ENCODE measurements around the gene NR5A2.

DNA sequence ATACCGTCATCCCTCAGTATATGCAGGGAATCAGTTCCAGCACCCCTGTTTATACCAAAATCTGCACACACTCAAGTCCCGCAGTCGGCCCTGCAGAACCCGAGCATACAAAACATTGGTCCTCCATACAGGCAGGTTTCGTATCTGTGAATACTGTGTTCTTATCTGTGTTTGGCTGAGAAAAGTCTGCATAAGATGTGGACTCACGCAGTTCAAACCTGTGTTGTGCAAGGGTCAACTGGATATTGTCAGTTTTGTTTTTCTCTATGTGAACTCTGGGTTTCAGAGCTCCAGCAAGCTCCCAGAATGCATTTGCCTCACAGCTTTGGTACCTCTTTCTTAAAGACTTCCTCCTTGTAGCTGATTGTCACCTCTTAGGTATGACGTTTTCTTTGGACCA, 100.6 kb downstream of the NR5A2 start:
- TF ChIP-seq, protein P1, sequence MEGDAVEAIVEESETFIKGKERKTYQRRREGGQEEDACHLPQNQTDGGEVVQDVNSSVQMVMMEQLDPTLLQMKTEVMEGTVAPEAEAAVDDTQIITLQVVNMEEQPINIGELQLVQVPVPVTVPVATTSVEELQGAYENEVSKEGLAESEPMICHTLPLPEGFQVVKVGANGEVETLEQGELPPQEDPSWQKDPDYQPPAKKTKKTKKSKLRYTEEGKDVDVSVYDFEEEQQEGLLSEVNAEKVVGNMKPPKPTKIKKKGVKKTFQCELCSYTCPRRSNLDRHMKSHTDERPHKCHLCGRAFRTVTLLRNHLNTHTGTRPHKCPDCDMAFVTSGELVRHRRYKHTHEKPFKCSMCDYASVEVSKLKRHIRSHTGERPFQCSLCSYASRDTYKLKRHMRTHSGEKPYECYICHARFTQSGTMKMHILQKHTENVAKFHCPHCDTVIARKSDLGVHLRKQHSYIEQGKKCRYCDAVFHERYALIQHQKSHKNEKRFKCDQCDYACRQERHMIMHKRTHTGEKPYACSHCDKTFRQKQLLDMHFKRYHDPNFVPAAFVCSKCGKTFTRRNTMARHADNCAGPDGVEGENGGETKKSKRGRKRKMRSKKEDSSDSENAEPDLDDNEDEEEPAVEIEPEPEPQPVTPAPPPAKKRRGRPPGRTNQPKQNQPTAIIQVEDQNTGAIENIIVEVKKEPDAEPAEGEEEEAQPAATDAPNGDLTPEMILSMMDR (IDR thresholded peaks at IDR 0.05; ENCODE audit: poor library complexity): no peak
- TF ChIP-seq EZH2phosphoT487 (IDR thresholded peaks at IDR 0.05; ENCODE audit: low read depth, severe bottlenecking, unreplicated experiment): no peak
- no peak for TF ChIP-seq EZH2 (IDR thresholded peaks at IDR 0.05; ENCODE audit: borderline replicate concordance)

Measured in hepatocyte (in vitro differentiated cells).